Epidermal melanocyte (primary cell): Measurements from ENCODE around the gene HVCN1.
"Not testable (repeated sequence)": the region's sequence is repeated elsewhere in the genome, so short reads cannot be mapped to it uniquely, and the experiment has no call there.

Source experiments
- DNase-seq: peaks from one replicate; pipeline ENCODE4 v3.0.0; 2011; ENCODE audit warnings: low spot score; ENCODE audit not compliant: insufficient read length

HVCN1 gene

DNA sequence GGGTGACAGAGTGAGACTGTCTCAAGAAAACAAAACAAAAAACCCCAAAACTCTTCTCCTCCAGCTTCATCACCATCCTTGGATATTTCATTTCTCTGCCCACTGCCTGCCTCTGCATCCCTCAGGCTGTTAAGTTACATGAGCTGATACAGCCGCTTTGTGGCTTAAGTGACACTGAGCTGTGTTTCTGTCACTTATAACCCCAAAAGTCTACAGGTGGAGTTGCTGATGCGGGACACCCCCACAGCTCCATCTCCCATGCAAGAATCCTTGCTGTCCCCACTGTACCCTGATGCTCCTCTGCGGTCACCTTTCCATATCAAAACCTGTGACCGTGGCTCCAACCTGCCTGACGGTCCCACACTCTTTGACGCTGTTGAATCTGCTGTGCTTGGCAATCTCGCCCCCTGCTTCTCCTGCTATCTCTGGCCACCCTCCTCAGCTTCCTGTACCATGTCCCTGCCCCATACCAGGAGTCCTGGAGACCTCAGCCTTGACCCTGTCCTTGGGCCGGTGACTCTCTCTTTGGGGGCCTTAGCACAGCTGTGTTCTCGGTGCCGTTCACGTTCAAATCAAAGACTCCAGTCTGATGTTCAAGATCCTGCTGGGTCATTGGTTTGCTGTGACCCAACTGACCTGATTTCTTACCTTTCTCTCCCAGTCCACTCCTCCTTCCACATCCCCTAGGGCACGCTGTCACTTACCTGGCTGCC is 20.3 kb downstream of the HVCN1 start:
- DNase-seq, result no peak

DNA sequence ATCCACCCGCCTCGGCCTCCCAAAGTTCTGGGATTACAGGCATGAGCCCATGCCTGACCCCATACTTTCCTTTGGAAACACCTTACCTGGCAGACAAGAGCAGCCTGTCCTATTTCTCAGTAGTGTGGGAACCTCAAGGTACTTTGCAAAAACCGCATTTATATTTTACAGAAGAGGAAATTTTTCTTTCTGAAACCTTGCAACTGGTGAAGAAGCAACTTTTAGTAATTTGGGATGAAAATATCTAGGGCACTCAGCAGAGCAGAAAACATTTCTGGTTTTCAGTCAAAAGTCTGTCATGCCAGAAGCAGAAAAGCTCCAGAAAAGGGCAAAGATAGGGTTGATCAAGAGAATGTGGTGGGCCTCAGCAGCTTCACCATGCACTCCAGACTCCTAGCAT is 21.2 kb downstream of the HVCN1 start:
- no peak for DNase-seq

DNA sequence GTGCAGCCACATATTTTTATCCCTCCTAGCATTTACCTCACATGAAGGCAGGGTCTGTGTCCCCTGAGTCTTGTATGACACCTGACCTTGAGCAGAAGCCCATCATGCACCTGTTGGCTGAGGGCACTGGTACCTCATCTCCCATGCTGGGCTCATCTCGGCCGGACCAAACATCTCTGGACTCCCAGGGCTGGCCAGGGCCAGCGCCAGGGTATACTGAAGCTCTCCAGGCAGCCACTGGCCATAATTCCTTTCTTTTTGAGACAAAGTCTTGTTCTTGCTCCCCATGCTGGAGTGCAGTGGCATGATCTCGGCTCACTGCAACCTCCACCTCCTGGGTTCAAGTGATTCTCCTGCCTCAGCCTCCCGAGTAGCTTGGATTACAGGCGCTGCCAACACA is 22.0 kb downstream of the HVCN1 start:
- no peak for DNase-seq

DNA sequence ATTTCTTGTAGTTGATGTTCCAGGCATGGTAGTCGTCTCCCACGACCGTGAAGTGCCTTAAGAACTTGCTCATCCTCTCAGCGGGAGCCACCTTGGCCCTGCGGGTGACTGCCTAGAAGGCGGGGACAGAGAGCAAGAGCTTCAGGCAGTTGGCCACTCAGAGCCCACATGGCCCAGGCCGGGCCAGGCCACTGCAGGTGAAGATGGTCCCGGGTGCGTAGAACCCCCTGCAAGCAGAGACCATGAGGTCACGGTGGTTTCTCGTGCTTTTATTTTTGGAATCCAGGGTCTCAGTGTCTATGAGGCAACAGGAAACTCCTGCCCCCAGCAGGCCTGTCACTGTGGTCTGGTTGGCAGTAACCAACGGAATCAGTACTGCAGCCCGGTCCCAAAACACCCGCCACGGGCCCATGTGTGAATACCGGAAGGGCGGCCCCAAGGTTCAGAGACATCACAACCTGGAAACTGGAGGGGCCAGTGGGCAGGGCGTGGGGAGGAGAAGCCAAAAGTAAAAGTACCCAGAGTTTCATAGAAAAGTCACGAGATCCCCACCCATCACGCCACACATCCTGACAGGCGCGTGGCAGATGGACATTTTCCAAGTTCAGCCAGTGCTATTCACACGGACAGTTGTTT is 27.5 kb downstream of the HVCN1 start:
- no peak for DNase-seq

DNA sequence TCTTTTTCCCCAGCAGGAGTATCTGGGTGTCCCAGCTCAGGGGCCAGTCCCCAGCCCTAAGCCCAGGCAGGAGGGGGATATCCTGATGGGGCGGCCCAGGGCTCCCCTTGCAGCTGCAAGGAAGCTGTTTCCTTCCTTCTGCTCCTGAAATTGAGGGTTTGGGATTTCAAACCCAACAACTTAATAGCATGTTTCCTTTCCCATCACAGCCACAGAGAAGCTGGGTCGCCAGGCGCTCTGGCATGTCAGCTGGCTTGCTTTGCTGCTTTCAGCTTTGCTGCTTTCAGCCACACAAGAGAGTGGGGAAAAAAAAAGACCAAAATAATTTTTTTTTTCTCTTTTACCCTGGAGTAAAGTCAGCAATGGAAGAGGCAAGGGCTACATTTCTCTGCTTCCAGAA is 30.0 kb downstream of the HVCN1 start:
- no peak for DNase-seq

DNA sequence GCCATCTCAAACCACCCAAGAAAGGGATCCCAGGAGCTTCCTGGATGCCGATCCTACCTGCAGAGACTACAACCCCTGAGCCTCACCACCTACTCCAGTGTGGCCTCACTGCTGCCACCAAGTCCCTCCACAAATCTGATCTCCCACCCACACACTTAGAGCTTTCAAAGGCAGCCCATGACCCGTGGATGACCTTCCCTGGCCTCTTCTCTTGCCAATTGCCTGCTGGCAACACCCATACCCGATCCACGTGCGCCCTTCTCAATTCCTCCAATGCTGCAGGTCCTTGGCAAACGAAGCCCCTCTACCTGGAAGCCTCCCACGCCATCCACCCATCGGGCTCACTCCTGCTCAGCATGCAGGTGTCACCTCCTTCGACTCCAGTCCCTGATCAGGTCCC is 30.7 kb downstream of the HVCN1 start:
- DNase-seq, result no peak

DNA sequence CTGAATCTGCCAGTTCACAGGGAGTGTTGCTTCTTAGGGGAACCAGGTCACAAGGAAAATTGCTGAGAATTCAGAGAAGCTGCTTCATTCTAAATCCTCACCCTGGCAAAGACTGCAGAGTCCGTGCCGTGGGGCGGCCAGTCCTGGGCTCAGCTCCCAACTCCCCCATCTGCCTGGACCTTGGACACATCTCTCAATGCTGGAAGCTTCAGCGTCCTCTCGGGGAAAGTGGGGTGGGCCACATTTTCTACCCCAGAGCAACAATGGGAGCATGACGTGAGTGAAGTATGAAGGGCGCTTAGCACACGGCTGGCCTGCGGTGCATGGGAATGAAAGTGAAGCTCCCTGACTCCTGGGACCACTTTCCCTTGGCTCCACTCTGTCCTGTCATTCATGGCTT is 31.2 kb downstream of the HVCN1 start:
- DNase-seq, result no peak

DNA sequence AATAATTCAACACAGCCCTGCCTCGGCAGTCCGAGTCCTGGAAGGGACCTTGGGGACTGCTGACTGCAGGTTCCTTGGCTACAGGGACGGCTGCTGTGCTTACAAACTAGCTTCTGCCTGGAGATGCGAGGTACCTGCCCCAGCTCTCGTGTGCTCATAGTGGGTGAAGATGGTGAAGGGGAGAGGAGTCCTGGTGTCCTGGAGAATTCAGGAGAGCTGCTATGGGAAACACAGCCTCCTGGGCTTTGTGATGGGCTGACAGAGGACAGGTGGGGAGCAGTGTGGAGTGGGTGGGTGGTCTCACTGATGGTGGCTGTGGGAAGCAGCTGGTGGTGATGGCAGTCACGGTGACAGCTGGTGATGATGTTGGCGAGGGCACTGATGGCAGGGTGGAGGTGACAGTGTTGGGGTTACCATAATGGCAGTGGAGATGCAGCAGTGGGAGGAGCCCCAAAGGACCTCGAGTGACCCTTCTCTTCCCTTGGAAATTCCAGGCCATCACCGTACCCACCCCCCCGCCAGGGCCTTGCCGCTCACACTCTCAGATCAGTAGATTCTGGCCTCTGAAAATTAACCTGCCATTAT is 32.8 kb downstream of the HVCN1 start:
- DNase-seq, result no peak

DNA sequence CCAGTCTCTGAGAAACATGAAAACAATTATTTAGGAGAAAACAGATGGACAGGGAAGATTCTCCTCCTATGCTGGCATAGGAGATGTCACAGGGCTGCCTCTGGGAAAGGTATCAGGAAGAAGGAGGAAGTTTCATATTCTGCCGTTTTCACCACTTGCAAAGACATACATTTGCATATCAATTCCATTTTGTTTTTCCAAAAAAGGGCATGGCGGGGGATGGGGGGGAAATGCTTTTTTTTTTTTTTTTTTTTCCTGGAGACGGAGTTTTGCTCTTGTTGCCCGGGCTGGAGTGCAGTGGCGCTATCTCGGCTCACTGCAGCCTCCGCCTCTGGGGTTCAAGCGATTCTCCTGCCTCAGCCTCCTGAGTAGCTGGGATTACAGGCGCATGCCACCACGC is 34.7 kb downstream of the HVCN1 start:
- not testable (repeated sequence) for DNase-seq

DNA sequence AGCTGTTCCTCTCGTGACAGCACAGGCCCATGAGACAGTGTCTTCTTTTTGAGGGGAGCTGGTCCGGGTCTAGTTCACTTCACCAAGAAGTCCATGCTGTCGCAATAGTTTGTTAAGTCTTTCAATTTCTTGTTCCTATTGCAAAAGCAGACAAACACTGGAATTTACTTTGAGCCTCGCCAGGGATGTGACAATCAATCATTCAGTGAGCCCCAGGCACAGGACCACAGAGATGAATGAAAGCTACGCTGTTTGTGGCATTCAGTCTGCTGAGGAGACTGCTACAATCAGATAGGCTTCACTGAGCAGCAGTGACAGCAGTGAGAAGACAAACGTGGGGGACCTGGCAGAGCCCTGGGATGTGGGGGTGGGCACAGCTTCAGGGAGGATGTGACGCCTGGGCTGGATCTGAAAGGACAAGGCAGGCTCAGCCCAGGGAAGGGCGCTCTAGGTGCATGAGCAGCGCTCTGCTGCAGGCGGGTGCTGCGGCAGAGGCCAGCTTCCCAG is 39.5 kb downstream of the HVCN1 start:
- DNase-seq, result no peak

DNA sequence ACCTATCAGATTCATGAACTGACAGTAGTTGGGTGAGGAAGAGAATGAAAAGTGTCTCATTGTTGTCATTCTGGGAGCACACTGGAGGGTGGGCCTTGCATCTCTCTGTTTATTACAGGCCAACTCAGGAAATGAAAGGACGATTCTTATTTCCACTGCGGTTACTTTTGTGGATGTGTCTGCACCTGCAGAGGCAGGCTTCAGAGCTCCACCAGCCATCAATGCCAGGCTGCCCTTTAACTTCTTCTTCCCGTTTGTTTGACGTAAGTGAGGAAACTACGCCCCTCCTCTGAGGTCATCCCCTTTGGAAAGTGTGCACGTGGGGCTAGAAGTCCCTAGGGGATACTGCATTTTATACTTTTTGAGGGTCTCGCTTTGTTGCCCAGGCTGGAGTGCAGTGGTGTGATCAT is 41.3 kb downstream of the HVCN1 start:
- DNase-seq, result no peak

DNA sequence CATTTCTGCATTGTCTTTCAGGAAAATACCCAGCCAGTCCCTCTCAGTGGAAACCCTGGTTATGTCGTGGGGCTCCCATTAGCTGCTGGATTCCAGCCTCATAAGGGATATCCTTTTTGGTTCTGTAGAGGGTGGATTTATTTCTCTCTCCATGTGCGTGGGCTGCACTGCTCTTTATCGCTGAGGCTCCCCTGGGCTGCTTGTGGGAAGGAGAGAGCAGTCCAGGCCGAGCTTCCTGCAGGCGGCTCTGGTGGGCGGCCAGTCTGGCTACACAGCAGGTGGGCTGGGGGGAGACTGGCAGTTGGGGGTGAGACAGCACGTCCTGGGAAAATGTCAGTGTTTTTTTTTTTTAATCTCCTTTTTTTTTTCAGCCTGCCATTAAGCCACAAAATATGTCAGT is 47.4 kb downstream of the HVCN1 start:
- no peak for DNase-seq

DNA sequence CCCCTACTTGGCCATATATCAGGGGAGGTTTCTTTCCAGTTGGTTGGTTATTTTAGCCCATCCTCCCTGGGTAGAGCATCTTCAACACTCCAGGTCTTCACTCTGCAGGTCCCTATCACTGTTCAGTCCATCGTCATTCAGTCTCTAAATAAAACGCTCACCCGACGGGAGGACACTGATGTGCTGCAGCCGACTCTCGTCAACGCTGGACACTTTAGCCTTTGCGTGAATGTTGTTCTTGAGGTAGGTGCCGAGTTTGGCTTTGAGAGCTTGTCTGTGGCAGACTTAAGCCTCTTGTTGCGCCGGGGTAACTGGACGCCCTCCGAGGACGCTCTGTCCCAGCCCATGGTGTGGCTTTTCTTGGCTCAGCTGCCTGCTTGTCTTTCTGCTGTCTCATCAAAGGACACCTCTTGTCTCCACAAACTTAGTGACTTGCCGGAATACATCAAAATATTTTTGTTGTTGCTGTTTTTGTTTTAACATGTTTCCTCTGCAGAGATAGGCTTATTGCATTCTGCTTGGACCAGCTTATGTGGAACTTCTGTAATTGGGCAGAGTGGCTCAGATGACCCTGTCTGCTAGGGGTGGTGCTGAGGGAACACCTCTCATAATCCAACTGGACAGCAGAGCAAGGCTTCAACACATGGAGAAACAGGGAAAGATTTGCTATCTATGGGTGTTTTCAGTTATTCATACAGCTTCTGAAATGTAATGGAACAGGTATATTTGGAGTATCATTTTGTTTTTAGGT is 48.5 kb downstream of the HVCN1 start:
- DNase-seq, result no peak

DNA sequence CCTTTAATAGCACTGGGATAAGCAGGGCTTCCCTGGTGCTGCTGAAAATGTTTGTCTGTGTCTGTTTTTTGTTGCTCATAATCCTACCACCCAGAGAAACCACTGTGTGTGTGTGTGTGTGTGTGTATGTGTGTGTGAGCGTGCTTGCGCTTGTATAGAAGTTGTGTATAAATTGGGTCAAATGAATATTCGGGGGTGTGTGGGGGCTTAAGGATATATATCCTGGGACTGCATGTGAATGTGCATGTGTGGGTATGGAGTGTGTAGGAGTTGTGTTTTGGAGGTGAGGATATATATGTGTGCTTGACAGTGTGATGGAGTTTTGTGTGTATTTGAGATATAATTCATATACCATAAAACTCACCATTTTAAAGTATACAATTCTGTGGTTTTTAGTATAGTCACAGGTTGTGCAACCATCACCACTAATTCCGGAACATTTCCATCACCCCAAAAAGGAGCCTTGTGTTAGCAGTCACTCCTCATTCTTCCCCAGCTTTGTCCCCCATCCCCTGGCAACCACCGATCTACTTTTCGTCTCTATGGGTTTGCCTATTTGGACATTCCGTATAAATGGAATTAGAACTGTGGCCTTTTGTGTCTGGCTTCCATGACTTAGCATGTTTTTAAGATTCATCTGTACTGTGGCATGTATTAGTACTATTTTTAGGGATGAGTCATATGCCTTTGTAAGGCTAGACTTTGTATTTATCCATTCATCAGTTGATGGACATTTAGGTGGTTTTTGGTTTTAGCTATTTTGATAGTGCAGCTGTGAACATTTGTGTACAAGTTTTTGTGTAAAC is 49.4 kb downstream of the HVCN1 start:
- DNase-seq, result peak; percentile 29

DNA sequence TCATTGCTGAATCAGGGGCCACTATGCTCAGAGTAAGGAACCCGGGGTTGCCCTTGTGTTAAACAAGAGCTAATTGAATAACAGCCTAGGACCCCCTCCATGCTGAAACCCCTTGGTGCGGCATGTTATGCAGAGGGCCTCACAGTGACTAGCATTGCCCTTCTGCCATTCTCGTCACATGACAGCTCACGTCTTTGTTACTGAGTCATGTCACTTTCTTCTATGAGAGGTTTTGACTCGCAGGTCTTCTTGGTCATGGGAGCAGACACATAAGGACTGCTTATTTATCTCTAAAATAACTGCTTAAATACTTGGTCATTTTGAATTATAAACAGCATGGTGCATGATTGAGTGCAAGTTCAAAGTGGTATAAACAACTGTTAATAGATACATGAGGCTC is 50.1 kb downstream of the HVCN1 start:
- no peak for DNase-seq

DNA sequence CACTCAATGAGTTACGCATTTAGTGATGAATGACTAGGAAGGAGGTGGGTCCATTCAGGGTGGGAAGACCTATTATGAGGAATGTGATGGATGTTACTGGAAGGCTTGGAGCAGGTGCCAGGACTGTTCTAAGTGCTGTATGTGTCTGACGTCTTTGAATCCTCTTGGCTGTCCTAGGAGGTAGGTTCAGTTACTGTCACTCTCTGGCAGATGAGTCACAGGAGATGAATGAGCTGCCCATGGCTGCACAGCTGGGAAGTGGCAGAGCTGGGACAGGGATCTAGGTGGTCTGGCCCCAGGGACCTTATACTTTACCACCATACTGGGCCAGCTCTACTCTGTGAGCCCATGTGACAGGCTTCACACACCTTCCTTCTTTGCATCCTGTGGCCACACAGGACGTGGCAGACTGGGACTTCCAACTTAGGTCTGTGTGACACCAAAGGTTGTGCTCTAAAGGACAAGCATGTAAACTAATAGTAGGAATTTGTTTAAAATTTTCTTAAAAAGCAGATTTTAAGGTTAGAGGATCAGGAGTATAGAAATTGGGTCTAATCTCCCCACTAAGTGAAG is 51.0 kb downstream of the HVCN1 start:
- no peak for DNase-seq

DNA sequence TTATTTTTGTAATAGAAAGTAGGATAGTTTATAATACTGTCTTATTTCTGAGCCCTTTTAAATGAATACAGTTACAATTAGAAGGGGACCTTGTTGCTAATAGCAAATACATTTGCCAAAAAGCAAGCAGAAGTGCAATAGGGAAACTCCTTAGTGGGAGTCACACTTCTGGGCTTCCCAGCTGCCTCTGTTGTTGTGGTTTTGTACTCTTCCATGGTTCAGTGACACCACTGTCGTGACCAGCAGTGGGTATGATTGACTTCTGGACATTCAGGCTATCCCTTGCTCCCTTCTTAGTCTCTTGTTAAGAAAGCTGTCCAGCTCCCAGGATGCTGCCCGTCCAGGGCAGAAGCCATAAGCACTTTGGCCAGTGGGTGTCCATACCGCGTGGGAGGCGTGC is 52.4 kb downstream of the HVCN1 start:
- DNase-seq, result no peak

DNA sequence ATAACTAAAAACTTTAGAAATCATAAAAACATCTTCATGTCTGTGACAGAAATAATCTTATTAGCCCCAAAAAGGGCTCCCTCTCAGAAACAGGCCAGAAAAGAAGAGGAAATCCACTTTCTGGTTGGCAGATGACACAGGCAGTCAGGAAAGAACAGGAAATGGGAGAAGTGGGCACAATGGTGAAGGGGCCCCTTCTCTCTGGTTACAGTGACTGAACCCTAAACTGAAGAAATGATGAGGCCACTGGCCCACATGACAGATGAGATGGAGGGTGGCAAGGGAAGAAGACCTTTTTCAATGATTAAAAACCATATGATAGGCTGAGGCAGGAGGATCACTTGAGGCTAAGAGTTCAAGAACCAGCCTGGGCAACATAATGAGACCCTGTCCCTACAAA is 53.9 kb downstream of the HVCN1 start:
- no peak for DNase-seq

DNA sequence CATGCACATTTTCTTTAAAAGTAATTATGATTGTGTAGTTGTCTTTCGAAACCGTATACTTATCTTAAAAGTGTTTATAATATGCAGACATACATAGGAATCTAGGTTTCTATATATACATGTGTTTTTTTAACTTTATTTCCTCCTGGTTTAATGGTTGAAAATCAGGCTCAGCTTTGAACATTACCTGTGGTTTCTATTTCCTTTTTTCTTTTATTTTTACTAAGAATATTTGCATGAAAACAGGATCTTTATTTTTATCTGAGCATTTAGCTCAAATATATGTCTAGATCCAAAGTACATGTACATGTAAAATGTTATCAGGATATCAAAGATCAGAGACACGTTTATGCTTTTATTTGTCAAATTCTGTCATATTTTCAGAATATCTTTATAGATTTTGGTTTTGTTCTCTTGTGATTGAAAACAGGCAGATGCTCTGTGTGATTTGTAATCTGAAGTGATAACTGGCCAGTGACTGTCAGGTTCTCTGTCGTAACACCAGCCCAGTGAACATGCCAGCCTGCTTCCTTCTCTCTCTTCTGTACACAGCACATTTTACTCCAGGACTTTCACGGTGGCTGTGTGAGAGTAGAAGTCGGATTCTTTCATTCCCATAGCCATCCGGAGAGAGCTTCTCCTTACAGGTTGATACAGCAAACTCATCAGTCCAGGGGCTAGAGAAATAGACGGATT is 61.3 kb downstream of the HVCN1 start:
- no peak for DNase-seq

DNA sequence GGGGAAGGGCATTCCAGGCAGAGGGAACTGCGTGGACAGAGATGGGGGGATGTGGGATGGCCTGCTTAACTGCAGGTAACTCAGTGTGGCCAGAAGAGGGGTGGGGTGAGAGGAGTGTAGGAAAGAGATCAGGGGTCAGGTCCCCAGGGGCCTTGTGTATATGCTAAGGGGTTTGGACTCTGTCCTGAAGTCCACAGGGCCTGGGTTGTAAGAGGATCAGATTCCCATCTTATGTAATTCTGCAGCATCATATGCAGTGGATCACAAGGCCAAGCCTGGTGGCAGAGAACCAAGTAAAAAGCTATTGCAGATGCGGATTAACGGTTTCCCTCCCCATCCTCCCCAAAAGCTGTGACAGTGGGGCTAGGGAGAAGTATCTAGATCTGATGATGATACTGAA is 66.3 kb downstream of the HVCN1 start:
- no peak for DNase-seq
